HEK293T (cell line): ENCODE results near the gene HMCN2.

Source experiments
- ARNT ChIP-seq: fragments of 450-650 bp; IDR thresholded peaks from 2 replicates; pipeline ENCODE4 v1.6.1; 2017; ENCODE audit warnings: mild to moderate bottlenecking
- CTBP1 ChIP-seq: fragments of 450-650 bp; IDR thresholded peaks from 2 replicates; pipeline ENCODE4 v1.6.1; 2016; ENCODE audit warnings: borderline replicate concordance
- ELF4 ChIP-seq: fragments of 450-650 bp; IDR thresholded peaks from 2 replicates; pipeline ENCODE4 v1.6.1; 2017; ENCODE audit warnings: antibody characterized with exemption
- HDGF ChIP-seq: fragments of 450-650 bp; IDR thresholded peaks from 2 replicates; pipeline ENCODE4 v1.6.1; 2017; ENCODE audit warnings: antibody characterized with exemption, borderline replicate concordance
- SP1 ChIP-seq: fragments of 450-650 bp; IDR thresholded peaks from 2 replicates; pipeline ENCODE4 v1.6.1; 2017
- SUZ12 ChIP-seq: fragments of 450-650 bp; IDR thresholded peaks from 2 replicates; pipeline ENCODE4 v1.6.1; 2016; ENCODE audit warnings: mild to moderate bottlenecking
- TARDBP ChIP-seq: fragments of 450-650 bp; IDR thresholded peaks from 2 replicates; pipeline ENCODE4 v1.6.1; 2016
- TF ChIP-seq, protein P1 (sequence below): fragments of 450-650 bp; IDR thresholded peaks from 2 replicates; pipeline ENCODE4 v1.6.1; 2016

DNA sequence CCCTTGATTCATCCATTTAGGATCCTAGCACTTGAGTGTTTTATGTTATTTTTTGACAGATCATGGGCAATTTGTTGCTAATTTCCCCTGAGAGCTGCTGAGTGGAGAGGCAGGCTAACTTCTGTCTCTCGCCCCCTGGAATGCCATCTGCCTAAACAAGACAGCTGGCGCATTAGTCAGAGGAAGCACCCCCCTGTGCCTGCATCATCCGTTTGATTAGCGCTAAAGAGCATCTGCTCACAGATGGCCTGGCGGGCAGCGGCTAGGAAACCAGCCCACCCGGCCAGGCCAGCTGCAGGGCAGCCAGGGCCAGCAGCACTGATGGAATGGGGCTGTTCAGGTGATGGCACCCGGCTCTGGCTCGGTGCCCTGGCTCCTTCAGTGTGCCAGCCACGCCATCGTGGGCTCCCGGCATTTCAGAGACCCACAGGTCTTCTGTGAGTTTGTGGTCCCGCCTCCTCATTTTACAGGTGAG is 156.3 kb downstream of the HMCN2 start:
- TF ChIP-seq, protein P1, sequence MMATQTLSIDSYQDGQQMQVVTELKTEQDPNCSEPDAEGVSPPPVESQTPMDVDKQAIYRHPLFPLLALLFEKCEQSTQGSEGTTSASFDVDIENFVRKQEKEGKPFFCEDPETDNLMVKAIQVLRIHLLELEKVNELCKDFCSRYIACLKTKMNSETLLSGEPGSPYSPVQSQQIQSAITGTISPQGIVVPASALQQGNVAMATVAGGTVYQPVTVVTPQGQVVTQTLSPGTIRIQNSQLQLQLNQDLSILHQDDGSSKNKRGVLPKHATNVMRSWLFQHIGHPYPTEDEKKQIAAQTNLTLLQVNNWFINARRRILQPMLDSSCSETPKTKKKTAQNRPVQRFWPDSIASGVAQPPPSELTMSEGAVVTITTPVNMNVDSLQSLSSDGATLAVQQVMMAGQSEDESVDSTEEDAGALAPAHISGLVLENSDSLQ = no peak
- TF ChIP-seq SP1 (no peak), SUZ12 (no peak), CTBP1 (no peak), ELF4 (no peak), ARNT (no peak), TARDBP (no peak), HDGF (no peak)
